ENCODE results near the gene NCAPH2. TPM values are rescaled to one million over a fixed set of nuclear protein-coding genes. Genes with fewer than 3 reads are reported as not detected.
A peak's percentile ranks its signal among the peaks of the same experiment; 100 is the strongest.

The NCAPH2 gene
- total and polyA plus RNA-seq, 2 of the 13 experiments (the other 11 are each of a cell fraction or from before 2014, with no cell fraction given): 28.1 to 64.4 TPM

DNA sequence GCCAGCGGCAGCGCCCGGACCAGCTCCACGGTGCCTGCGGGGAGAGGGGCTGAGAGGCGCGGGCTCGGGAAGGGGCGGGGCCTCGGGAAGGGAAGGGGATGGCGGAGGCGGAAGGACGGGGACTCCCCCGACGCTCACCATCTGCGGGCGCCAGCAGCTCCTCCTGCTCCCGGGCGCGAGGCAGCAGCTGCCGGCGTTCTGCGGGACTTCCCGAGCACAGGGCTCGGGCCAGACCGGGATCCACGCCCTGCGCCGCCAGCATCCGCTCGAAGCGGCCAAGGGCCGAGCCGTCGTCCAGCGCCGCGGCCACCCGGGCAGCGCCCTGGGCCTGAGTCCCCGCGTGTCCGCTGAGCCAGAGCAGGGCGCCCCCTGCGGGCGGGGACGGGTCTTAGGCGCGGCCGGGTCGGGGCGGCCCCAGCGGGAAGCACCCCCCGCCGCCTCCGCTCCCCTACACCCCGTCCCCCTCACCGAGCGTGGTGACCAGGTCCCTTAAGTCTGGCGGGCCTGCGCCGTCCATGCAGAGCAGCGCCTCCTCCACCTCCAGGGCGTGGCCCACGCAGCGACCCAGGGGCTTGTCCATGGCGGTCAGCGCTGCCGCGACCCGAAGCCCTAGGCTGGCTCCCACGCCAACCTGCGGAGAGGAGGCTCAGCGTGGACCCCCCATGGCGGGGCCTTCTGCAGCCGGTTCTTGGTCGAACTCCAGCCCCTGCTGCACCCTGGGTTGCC lies 18.2 kb downstream of the NCAPH2 start (continued):
- TF ChIP-seq, protein P1, sequence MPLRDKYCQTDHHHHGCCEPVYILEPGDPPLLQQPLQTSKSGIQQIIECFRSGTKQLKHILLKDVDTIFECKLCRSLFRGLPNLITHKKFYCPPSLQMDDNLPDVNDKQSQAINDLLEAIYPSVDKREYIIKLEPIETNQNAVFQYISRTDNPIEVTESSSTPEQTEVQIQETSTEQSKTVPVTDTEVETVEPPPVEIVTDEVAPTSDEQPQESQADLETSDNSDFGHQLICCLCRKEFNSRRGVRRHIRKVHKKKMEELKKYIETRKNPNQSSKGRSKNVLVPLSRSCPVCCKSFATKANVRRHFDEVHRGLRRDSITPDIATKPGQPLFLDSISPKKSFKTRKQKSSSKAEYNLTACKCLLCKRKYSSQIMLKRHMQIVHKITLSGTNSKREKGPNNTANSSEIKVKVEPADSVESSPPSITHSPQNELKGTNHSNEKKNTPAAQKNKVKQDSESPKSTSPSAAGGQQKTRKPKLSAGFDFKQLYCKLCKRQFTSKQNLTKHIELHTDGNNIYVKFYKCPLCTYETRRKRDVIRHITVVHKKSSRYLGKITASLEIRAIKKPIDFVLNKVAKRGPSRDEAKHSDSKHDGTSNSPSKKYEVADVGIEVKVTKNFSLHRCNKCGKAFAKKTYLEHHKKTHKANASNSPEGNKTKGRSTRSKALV (CRISPR knock-in tag; IDR thresholded peaks at IDR 0.05): no peak
- TF ChIP-seq KDM5B (CRISPR knock-in tag; IDR thresholded peaks at IDR 0.05; ENCODE audit: borderline replicate concordance) (no peak), ZMAT3 (CRISPR knock-in tag; conservative IDR thresholded peaks at IDR 0.05) (no peak), ZNF207 (IDR thresholded peaks at IDR 0.05; ENCODE audit: borderline replicate concordance) (no peak), NR2C2 (CRISPR knock-in tag; IDR thresholded peaks at IDR 0.05; ENCODE audit: borderline replicate concordance) (no peak), JUN (CRISPR knock-in tag; IDR thresholded peaks at IDR 0.05) (no peak), IRF9 (CRISPR knock-in tag; IDR thresholded peaks at IDR 0.05; ENCODE audit: borderline replicate concordance) (no peak), MZF1 (CRISPR knock-in tag; IDR thresholded peaks at IDR 0.05; ENCODE audit: borderline replicate concordance) (no peak), MIXL1 (CRISPR knock-in tag; IDR thresholded peaks at IDR 0.05) (no peak), BHLHE40 (IDR thresholded peaks at IDR 0.05; ENCODE audit: low read length) (no peak), SMAD1 (CRISPR knock-in tag; IDR thresholded peaks at IDR 0.05; ENCODE audit: borderline replicate concordance, low read depth) (no peak), ZNF383 (CRISPR knock-in tag; IDR thresholded peaks at IDR 0.05; ENCODE audit: borderline replicate concordance) (no peak; the same call in 1 of the 2 replicates), CHD2 (IDR thresholded peaks at IDR 0.05; ENCODE audit: low read depth, low read length) (no peak), KMT2A (CRISPR knock-in tag; IDR thresholded peaks at IDR 0.05) (no peak), MEF2D (CRISPR knock-in tag; IDR thresholded peaks at IDR 0.05) (no peak), ZFP90 (CRISPR knock-in tag; IDR thresholded peaks at IDR 0.05; ENCODE audit: borderline replicate concordance) (peak; percentile 44; the same call in 1 of the 2 replicates), NFRKB (IDR thresholded peaks at IDR 0.05) (no peak), ZNF577 (CRISPR knock-in tag; IDR thresholded peaks at IDR 0.05; ENCODE audit: borderline replicate concordance, low read depth) (no peak), CEBPG (CRISPR knock-in tag; IDR thresholded peaks at IDR 0.05) (no peak)
- TF ChIP-seq, protein P2, sequence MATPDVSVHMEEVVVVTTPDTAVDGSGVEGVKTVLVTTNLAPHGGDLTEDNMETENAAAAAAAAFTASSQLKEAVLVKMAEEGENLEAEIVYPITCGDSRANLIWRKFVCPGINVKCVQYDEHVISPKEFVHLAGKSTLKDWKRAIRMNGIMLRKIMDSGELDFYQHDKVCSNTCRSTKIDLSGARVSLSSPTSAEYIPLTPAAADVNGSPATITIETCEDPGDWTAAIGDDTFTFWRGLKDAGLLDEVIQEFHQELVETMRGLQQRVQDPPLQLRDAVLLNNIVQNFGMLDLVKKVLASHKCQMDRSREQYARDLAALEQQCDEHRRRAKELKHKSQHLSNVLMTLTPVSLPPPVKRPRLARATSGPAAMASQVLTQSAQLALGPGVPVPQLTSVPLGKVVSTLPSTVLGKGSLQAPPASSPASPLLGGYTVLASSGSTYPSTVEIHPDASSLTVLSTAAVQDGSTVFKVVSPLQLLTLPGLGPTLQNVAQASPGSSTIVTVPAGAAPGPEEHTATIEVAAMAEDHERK (CRISPR knock-in tag; IDR thresholded peaks at IDR 0.05; ENCODE audit: low read depth): no peak
- TF ChIP-seq, protein P3, sequence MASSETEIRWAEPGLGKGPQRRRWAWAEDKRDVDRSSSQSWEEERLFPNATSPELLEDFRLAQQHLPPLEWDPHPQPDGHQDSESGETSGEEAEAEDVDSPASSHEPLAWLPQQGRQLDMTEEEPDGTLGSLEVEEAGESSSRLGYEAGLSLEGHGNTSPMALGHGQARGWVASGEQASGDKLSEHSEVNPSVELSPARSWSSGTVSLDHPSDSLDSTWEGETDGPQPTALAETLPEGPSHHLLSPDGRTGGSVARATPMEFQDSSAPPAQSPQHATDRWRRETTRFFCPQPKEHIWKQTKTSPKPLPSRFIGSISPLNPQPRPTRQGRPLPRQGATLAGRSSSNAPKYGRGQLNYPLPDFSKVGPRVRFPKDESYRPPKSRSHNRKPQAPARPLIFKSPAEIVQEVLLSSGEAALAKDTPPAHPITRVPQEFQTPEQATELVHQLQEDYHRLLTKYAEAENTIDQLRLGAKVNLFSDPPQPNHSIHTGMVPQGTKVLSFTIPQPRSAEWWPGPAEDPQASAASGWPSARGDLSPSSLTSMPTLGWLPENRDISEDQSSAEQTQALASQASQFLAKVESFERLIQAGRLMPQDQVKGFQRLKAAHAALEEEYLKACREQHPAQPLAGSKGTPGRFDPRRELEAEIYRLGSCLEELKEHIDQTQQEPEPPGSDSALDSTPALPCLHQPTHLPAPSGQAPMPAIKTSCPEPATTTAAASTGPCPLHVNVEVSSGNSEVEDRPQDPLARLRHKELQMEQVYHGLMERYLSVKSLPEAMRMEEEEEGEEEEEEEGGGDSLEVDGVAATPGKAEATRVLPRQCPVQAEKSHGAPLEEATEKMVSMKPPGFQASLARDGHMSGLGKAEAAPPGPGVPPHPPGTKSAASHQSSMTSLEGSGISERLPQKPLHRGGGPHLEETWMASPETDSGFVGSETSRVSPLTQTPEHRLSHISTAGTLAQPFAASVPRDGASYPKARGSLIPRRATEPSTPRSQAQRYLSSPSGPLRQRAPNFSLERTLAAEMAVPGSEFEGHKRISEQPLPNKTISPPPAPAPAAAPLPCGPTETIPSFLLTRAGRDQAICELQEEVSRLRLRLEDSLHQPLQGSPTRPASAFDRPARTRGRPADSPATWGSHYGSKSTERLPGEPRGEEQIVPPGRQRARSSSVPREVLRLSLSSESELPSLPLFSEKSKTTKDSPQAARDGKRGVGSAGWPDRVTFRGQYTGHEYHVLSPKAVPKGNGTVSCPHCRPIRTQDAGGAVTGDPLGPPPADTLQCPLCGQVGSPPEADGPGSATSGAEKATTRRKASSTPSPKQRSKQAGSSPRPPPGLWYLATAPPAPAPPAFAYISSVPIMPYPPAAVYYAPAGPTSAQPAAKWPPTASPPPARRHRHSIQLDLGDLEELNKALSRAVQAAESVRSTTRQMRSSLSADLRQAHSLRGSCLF (CRISPR knock-in tag; IDR thresholded peaks at IDR 0.05; ENCODE audit: borderline replicate concordance): no peak

Measured in HepG2 (cell line).